ENCODE measurements around the gene UGT3A1.

- no peak for TF ChIP-seq CTCF (IDR thresholded peaks at IDR 0.05)
- TF ChIP-seq POLR2A (IDR thresholded peaks at IDR 0.05) = no peak
Observed at GRCh38 chr5:35908814-35909213, 82.4 kb downstream of the UGT3A1 start.
